Measurements from ENCODE around the gene BCL2.
A peak's percentile ranks its signal among the peaks of the same experiment; 100 is the strongest.

GRCh38 chr18:63073481-63073880 lies 246.1 kb downstream of the BCL2 start:
- TF ChIP-seq, protein P1, sequence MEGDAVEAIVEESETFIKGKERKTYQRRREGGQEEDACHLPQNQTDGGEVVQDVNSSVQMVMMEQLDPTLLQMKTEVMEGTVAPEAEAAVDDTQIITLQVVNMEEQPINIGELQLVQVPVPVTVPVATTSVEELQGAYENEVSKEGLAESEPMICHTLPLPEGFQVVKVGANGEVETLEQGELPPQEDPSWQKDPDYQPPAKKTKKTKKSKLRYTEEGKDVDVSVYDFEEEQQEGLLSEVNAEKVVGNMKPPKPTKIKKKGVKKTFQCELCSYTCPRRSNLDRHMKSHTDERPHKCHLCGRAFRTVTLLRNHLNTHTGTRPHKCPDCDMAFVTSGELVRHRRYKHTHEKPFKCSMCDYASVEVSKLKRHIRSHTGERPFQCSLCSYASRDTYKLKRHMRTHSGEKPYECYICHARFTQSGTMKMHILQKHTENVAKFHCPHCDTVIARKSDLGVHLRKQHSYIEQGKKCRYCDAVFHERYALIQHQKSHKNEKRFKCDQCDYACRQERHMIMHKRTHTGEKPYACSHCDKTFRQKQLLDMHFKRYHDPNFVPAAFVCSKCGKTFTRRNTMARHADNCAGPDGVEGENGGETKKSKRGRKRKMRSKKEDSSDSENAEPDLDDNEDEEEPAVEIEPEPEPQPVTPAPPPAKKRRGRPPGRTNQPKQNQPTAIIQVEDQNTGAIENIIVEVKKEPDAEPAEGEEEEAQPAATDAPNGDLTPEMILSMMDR (conservative IDR thresholded peaks at IDR 0.05 in 1 of 2, IDR thresholded peaks at IDR 0.05 in 1 of 2; ENCODE audit: extremely low read depth in 1 of 2, insufficient read depth in 1 of 2, low read depth in 1 of 2, low read length in 2 of 2) = peak in 1 of 2 donors; percentile 40
- no peak for TF ChIP-seq EZH2 (IDR thresholded peaks at IDR 0.05; ENCODE audit: borderline replicate concordance, low read length)

Measured in mammary epithelial cell (primary cell).